ENCODE results near the gene PAPSS2.
"Not testable (repeated sequence)": the region's sequence is repeated elsewhere in the genome, so short reads cannot be mapped to it uniquely, and the experiment has no call there.

The PAPSS2 gene

DNA sequence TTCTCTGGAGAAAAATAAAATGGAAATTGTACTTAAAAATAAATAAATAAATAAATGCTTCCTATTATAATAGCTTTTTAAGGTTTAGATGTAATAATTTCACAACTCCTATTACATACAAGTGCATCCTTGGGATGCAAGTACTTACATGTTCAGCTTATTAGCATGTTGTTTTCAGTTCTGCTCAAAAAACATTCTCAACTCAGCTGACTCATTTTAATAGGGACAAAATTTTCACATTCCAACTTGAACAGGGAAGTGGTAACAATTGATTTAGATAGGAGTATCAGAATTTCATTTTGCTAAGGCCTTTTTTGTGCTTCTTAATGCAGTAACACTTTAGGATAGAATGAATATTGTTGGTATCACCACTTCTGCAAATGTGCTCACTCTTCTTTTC, 16.7 kb upstream of the PAPSS2 start:
- DNase-seq: no peak

DNA sequence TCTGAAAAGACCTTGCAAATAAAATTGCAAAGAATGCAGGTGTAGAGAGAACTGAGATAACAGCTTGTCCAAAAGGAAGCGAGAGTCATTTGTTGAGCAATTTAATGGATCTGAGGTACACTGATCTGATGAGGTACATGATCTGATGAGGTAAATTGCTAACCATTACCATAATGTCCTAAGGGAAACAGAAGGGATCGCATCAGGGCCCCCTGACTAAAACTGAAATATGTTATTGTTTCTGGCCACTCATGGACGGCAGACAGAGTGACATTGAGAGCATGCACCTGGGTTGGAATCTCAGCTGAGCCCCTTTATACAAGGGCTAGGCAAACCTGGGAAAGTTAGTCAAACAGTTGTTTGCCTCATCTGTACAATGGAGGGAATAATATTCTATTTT, 15.8 kb upstream of the PAPSS2 start:
- no peak for DNase-seq

DNA sequence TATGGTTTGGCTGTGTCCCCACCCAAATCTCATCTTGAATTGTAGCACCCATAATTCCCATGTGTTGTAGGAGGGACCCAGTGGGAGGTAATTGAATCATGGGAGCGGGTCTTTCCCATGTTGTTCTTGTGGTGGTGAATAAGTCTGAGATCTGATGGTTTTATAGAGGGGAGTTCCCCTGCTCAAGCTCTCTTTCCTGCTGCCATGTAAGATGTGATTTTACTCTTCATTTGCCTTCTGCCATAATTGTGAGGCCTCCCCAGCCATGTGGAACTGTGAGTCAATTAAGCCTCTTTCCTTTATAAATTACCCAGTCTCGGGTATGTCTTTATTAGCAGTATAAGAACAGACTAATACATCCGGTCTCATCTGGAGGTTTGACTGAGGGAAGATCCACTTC, 15.2 kb upstream of the PAPSS2 start:
- DNase-seq: not testable (repeated sequence)

DNA sequence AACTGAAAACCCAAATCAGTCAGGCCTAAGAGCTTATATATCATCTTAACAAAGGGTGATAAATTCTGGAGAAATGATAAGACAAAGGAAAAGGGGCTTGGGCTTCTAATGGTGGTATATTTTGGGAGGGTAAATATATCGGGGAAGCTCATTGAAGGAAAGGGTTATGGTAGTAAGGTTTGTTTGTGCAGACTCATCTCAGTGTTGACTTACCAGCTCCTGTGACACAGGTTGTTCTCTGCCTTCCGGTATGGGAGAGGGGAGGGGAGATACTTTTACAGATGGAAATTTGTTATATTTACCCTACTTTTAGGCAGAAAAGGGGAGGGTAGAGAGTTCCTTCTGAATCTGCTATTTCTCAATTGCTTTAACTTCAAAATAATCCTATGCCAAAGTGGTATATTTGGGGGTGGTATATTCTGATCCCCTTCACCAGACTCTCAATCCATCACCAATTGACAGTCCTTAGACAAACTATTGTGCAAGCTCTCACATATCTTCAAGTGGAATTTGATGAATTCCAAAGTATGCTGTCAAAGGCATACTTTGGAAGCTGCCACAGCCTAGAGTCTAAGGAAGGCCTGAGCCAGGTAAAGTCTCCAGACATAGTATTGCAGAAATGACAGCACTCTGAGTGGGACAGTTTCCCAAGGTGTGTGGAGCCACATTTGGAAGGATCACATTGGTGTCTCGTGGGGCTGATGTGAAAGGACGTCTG, 13.3 kb upstream of the PAPSS2 start:
- DNase-seq: no peak

DNA sequence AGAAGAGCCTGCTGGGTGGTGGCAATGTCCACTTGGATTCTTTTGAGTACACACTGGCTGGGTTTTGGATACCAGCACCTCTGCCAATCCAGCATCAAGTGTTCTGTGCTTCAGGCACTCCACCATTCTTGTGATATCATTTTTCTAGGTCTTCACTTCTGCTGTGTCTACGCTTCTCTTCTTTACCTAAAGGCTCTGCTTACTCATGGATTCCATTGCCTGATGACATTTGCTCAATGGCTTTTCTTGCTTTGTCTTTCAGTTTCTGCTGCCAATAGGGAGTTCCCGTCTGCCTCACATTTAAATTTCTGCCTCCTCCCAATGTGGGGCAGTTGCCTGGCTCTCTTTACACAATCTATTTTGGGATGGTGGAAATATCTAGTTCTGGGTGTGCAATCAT, 12.7 kb upstream of the PAPSS2 start:
- no peak for DNase-seq

DNA sequence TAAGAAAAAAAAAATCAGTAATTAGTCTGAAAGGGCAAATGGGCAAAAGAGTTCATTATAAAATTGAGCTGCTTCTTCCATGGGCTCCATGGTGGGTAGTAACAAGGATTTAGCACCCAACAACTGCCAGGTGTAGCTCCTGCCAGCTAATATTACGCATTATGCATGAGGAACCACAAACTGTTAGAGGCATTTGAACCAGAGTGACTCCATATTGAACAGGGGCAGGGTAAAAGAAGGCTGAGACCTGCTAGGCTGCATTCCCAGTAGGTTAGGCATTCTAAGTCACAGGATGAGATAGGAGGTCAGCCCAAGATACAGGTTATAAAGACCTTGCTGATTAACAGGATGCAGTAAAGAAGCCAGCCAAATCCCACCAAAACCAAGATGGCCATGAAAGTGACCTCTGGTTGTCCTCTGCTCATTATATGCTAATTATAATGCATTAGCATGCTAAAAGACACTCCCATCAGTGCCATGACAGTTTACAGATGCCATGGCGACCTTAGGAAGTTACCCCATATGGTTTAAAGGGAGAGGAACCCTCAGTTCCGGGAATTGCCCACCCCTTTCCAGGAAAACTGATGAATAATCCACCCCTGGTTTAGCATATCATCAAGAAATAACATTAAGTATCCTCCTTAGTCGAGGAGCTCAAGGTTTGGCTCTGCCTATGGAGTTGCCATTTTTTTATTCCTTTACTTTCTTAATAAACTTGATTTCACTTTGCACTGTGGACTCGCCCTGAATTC, 8.7 kb upstream of the PAPSS2 start:
- no peak for DNase-seq

DNA sequence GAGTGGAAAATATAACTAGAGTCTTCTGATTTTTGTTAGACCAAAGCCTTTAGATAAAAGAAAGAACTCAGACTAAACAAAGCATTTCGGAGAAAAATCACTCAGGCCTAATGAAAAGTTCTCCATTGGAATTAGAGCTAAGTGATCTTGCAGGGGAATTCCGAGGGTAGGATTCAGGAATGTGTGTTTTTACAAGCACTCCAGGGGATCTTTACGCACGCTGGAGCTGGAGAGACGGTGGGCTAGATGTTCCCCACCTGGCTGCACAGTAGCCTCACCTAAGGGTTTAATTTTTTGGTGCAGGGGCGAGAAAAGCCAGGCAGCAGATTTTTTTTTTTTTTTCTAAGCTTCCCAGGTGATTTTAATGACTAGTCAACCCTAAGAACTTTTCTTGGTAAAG, 7.9 kb upstream of the PAPSS2 start:
- no peak for DNase-seq

DNA sequence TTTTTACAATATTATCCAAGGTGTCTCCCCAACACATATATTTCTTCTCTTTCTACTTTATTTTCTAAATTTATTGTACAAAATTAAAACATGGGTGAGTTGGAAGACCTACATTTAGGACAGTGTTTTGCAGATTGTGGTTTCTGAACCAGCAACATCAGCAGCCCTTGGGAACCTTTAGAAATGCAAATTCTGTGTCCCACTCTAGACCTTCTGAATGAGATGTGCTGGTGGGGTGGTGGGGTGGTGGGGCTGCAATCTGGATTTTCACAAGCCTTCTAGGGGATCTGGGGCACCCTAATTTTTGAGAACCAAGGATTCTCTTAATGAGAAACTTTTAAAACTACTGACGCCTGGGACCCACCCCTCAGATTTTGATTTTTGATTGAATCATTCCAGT, 7.4 kb upstream of the PAPSS2 start:
- DNase-seq: no peak

DNA sequence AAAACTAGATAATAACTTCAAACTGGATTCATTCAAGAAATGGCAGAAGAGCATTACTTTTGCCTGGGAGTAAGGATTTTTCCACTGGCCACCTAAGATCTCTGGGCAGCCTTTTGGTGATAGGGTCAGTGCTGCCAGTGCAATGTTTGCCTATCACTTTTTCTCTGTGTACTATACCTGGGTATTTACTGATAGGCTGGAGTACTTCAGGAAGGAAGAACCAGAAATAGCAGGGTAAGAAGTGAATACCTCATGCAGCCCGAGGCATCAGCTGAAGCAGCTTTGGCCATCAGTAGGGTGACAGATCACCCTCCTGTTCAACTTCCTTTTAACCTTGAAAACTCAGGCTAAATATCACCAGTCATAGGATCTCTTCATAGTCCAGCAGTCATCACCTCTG, 5.5 kb upstream of the PAPSS2 start:
- no peak for DNase-seq

DNA sequence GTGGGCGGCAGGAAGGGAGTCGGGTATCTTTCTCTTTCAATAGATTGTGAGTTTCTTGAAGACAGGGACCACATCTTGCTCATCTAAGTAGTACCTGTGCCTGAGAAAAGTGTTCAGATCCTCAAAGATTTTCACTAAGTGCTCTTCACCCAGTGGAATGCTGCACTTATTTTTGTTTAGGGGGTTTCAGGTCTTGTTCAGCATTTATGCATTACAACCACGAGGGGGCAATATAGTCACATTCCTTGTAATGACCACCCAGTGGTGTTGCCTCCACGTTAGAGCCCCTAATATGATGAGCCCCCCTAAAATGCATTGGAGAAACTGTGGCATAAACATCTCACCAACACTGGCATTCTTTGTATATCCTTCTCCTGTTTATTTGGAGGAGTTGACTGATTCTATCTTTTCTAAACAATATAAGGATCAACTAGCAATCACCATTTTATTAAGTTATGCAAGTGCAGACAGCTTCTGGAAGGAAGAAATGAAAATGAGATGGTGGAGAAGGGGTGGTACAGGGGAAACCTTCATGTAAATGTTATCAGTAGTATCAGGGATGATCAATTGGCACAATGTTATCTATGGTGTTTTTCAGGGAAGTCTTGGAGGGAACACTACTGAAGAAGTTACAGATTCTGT, 3.1 kb upstream of the PAPSS2 start:
- peak in 1 of 14 donors; percentile 8 for DNase-seq

DNA sequence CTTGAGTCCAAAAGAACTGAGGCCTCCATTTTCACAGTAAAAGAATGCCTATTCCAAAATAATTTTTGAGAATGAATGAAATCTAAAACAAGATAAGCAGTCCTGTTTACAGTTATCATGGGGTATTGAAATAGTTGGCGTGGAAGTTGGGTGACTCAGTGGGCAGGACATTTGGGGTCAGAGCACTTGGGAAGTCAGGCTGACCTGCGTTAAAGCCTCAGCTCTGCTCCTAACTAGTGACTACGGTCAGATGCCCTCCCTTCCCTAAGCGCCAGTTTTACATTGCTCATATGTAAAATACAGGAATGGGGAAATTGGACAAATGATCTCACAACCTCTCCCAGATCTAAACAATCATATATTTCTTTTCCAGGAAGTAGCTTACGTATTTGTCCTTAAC, 2.3 kb upstream of the PAPSS2 start:
- DNase-seq: no peak

DNA sequence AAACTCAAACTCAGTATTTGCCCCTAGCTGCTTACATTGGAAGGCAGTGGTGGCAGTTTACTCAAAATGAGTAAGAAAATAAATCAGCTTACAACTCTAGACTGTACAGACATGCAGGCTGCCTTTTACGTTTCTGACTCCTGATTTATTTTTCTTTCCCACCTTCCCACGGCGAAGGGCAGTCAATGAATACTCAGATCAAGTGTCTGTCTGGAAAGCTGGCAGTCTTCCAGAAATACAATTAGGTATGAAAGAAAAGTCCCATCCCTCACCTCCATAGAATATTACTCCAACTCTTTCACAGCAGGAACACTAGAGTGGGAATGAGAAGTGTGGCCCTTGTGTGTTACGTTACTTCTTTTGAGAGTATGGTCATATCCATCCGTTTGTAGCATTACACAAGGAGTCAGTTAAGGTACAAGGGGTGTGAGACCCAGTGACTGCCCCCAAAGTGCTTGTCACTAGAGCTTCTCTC, 1.3 kb upstream of the PAPSS2 start:
- no peak for DNase-seq

DNA sequence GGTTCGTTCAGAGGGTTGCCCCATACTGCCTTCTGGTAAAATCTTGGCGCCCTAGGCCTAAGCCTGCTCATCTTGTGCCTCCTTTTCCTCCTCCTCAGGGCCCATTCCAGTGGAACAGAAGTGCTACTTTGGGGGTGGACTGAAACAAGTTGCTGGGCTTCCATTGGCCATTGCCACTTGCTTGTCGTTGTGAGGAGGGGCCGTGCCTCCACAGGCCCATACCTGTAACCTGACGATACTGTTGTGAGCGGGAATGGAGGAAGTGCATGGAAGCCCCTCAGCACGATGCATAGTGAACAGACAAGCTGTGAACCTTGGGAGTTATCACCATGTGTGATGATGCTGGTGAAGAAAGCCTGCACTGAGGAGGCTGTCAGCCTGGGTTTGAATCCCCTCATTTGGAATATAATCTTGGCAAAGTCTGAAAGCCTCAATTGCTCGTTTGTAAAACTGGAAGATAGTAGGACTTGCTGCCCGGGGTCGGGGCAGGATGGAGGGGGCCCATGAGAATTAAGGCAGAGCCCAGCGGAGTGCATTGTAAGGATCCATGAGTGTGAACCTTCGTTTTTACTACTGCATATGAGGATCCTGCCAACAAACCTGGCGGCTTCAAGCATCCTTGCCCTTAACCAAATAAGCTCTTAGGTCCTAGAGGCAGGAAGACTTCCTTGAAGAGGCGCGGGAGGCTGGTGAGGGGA, 671 bp upstream of the PAPSS2 start:
- no peak for DNase-seq

DNA sequence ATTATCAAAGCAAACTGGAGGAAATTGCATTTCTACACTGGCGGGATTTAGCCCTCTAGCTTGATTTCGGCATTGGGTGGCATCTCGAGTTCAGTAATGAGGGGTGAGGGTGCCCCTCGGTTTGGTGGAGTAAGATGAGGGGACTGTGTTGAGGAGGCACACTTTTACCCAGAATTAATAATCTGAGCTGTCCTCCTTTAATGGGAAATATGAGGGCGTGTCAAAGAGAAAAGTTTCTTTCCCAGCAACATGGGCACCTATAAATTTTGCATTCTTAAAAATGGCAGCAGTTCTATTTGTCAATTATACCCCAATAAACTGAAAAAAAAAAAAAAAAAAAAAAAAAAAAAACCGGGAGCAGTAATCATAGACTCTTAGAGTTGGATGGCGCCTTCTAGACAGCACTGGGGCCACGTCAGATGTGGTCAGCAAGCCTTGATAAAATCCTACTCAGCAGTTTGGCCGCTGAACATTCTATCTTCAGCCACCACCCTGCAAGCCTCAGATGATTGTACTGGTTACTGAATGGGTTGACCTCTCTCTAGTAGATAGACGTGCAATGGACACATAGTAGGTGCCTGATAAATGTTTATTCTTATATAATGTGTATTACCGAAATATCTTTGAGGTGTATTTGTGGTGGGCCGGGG, 931 bp downstream of the PAPSS2 start:
- DNase-seq: no peak

DNA sequence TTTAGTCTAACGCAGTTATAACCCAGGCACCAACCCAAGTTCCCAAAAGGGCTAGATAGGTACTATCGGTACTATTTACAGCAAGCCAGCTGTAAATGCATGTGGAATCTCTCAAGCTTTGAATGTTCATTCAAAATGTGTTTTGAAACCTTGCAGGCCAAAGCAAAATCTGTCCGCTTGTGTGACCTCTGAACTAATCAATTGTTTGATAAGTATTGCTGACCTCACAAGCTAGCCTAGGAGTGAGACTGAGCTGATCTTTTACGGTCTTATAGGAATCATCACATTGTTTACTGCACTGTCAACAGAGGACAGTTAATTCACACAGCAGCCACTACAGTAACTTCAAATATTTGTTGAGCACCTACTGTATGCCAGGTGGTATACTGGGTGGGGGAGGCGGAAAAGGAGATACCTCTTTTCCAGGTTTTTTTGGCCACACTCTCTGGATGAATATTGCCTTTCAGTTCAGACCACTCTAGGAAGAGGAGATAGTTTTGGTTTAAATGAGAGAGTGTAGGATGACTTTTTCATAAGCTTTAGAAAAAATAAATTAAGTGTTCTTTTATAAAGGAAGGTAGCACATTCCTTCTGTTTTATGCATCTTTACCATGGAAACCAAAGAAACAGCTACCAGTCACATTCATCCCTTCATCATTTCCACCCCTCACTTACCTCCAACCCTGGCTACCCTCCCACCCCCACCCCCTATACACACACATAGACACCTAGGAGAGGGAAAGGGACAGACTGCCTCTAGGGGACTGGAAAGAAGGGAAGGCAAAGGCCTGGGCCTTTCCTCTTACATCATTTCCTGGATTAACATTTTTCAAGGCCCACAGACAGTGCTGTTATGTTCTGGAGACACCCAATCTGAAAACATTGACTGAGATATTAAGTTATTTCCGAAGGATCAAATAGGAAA, 2.4 kb downstream of the PAPSS2 start:
- DNase-seq: no peak

DNA sequence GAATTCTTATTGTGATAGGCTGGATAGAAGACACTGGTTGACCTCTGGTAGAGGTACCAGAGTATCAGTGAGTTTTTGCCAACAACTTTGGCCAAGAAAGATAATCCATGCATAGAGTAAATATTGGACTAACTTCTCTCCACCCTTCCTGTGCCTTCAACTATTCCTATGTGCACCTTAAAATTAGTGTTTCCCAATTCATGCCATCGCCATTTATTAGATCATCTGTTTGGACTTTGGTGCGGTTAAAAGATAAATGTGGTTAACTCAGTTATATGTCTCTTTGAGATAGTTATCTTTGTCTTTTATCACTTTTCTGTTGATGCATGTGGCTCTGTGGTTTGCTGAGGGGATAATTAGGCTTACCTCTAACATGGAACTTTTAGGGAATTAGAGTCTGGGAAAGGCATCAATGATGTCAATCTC, 4.6 kb downstream of the PAPSS2 start:
- no peak for DNase-seq

DNA sequence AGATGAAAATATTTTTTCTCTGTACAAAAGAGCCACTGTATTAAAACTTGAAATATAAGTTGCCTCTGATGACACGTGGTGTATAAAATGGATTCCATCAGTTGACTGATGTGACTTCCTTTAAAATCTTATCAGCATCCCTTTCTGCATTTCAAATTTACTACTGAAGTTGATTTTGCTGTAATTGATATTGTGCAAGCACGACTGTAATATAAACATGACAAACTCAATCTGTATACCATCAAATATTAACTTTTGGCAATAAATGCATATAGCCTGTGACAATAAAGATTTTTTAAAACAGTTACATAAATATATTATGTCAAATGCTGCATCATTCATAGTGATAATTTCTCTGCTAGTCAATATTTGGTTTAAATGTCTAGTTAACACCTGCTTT, 7.8 kb downstream of the PAPSS2 start:
- DNase-seq: no peak

DNA sequence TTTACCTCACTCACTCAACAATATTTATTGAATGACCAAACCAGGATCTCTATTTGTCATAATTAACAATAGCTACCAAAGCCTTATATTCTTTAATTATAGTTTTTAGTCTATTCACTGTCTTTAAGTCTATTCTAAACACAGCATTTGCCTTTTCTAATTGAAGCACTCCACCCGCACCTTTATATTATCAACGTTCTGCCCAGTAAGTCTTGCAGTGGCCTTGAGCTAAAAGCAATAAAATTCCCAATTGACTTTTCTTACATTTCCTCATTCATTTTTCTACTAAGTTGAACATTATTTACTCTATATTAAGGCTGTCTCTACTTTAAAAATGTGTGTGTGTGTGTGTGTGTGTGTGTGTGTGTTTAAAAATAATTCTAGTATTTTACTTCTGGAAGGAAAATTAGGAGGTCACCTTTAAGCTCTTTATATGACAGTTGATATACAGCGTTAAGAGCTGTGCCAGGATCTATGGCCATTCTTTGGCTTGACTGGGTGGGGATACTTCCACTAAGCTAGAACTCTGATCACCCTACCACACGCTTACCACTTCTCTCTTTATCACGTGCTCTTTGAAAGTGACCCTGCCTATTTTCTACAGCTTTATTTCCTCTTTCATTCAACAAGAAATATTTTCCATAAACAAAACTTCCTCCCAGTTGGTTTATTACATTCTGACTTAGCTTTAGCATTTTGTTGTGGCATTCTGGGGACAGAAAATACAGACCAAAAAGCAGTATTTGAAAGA, 8.8 kb downstream of the PAPSS2 start:
- DNase-seq: no peak

DNA sequence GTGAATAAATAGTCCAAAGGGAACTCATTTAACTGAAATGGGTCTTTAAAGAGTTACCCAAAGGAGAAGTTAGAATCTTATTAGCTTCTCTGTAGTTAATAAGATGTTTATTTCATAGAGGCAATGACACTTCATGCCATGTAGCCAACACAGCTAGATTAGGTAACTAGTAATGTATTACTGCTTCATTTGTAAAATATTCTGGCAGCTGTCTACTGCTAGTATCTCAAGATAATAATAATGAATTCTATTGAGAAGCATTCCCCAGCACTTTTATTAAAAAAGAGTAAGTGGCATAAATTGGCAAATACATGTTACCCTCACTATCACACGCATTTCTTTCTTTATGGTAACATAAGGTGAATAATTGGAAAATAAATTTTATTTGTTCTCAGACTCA, 10.1 kb downstream of the PAPSS2 start:
- no peak for DNase-seq

DNA sequence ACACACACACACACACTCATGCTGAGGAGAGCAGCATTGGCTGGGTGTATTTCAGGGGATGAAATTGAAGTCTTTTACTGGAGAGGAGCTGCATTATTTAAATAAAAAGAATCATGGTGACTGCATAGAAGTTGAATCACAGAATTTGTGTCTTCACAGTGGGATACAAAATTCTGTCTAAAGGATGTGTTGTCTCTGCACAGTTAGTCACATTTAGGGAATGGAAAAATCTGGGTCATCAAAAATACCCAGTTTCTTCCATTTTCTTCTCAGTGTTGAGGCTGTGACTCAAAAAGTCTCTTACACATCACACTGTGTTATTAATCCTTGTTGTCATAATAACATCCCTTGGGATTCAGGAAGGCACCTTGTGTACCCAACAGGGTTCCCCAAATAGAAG, 10.9 kb downstream of the PAPSS2 start:
- no peak for DNase-seq

Measured in C1 segment of cervical spinal cord (tissue), 14 donors.